Epithelial cell of esophagus (primary cell): ENCODE measurements around the gene CTNNA2.
A peak's percentile ranks its signal among the peaks of the same experiment; 100 is the strongest.

ENCODE experiments used
- DNase-seq: peaks from one replicate; pipeline ENCODE4 v3.0.0; 2010; ENCODE audit warnings: low read depth
- H3K4me3 ChIP-seq: 2 replicates; pipeline ENCODE4 v1.5.1; 2011; ENCODE audit warnings: mild to moderate bottlenecking, low read length, control low read depth
- TF ChIP-seq, protein P1 (sequence below): IDR thresholded peaks from 2 replicates; pipeline ENCODE4 v1.5.1; 2011; ENCODE audit warnings: low read depth, mild to moderate bottlenecking, low read length, control low read depth, inconsistent platforms; ENCODE audit not compliant: insufficient read depth; ENCODE audit errors: missing control alignments

Gene CTNNA2

DNA sequence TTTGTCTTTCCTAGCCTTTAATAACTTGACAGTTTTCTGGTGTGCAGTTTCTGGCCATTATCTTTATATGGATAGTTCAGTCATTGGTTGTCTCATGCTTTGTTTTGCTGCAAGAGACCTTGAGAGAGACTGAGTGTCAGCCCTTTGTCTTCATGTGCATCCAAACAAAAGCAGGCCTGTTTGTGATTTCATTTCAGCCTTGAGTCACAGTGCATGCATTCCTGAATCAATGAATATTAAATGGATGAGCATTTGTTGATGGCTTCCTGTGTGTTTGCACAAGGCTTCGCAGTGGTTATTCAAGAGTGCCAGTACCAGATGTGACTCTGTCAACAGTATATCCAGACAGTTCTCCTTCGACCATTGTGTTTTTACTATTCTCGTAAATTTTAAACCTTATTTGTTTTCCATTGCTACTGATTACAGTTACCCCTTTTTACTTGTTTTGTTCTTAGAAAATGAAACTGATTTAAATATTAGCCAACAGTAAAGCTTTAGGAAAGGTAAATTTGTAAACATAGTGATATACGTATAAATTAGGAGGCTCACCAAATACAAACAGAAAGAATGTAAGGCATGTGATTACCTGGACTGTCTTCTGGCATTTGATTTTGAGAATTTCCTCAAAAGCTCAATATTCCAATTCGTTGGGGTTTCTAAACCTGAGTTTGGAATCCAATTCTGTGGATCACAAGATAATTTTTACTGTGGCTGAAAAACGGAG, 319.8 kb downstream of the CTNNA2 start:
- DNase-seq = peak; percentile 5
- no peak overlapping the region for H3K4me3 ChIP-seq
- TF ChIP-seq, protein P1, sequence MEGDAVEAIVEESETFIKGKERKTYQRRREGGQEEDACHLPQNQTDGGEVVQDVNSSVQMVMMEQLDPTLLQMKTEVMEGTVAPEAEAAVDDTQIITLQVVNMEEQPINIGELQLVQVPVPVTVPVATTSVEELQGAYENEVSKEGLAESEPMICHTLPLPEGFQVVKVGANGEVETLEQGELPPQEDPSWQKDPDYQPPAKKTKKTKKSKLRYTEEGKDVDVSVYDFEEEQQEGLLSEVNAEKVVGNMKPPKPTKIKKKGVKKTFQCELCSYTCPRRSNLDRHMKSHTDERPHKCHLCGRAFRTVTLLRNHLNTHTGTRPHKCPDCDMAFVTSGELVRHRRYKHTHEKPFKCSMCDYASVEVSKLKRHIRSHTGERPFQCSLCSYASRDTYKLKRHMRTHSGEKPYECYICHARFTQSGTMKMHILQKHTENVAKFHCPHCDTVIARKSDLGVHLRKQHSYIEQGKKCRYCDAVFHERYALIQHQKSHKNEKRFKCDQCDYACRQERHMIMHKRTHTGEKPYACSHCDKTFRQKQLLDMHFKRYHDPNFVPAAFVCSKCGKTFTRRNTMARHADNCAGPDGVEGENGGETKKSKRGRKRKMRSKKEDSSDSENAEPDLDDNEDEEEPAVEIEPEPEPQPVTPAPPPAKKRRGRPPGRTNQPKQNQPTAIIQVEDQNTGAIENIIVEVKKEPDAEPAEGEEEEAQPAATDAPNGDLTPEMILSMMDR = no peak

DNA sequence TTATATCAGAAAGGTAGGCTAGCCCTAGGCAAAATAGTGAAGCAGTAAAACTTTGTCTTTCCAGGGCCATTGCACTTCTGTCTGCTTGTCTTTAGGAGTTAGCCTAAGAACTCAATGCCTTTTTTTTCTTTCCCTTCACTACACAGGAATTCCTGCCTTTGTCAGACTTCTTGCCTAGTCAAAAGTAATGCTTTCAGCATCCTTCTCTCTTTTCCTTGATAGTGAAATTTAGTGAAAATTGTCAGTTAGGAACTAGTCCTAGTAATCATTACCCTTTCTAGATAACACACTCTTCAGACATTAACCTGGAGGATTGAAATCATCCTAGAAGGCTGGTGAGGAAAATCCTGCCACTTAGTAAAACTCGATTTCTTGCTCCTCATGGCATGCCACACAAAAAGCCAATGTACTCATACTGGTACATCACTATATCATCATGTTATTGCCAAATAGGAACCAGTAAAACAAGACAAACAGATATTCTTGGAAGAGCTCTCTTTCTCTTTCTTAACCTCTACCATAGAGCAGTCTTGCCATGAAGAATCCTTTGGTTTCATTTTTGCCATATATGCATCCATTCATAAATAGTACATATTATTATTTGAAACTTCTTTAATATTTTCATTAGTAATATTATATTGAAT, 320.5 kb downstream of the CTNNA2 start:
- no peak overlapping the region for H3K4me3 ChIP-seq
- TF ChIP-seq, protein P1 = no peak
- DNase-seq = peak; percentile 9

DNA sequence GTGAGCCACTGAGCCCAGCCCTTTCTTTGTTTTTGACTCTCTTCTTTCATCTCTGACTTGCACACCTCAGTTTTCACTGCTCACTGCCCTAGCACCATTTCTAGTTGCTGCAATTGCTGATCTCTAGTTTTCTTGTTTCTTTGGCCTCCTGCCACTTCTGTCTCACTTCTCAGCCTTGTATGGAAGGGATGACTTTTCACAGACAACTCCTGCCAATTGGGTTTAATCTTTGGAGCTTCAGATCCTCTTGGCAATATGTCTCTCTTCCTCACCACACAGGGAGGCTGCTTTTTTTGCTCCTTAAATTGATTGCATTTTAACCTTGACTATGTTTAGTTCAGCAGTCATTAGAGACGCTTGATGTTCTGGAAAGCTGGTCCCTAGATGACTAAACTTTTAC, 323.1 kb downstream of the CTNNA2 start:
- H3K4me3 ChIP-seq = no peak overlapping the region
- TF ChIP-seq, protein P1 = no peak
- no peak for DNase-seq

DNA sequence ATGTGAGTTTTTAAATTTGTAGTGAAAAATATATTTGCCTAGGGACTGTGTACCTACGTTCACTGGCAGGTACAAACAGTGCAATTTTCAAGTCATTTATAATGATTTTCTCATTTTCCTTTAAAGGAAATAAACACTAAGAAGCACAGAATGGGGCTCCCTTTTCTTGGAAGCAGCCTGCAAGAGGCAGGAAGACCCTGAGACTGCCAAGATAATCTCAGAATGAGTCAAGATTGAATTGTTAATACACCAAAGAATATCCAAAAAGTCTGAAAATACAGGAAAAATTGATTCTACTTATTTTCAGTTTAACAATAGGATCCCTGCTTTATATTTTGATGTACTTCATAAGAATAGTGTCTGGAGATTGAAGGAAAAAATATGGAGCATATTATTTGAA, 331.2 kb downstream of the CTNNA2 start:
- TF ChIP-seq, protein P1 = no peak
- no peak overlapping the region for H3K4me3 ChIP-seq
- no peak for DNase-seq

DNA sequence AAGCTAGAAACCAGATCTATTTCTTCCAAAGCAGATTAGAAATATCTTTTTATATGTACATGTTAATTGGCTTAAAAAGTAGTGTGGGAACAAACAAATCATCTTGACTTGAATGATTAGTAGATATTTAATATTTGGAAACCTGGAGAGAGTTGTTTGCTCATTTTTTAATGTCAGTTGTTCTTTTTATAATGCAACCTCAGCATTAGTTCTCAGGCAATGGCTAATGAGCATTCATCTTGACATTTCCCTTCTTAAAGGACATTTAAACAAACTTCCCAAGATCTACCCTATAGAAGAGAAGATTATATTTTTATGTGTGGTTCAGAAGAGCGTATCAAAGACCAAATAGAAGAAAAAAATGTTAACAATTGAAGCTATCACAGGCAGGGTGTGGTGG, 334.0 kb downstream of the CTNNA2 start:
- TF ChIP-seq, protein P1 = no peak
- no peak overlapping the region for H3K4me3 ChIP-seq
- DNase-seq = no peak

DNA sequence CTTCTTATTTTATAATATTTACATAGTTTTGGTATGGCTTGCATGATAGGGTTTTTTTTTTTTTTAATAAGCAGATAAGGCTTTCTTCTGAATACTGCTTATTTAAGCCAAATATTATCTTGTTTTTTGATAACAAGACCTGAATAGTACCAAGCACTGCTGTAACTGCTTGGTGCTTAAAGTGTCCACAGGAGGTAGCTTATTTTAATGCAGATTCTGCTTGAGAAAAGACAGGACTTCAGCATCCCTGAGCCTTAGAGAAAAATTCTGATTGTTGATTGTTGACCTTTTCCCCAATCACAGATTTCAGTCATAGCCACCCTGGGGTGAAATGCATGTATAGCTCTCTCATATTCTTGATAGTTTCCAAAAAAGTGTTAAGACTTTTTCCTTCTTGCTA, 336.4 kb downstream of the CTNNA2 start:
- no peak for DNase-seq
- no peak overlapping the region for H3K4me3 ChIP-seq
- TF ChIP-seq, protein P1 = no peak
